A549 (cell line): ENCODE measurements around the gene ITPKB. TPM values are rescaled to one million over a fixed set of nuclear protein-coding genes. Genes with fewer than 3 reads are reported as not detected.
A peak's percentile ranks its signal among the peaks of the same experiment; 100 is the strongest.

Source experiments
- ATAC-seq, 2 experiments: fragments of 200-7000 bp in 1 of 2; fragments of >200 bp in 1 of 2; cut with Nextera tagmentation in 1 of 2; cut with Tn5 transposase in 1 of 2; 3 replicates each; pipeline versions ENCODE4 v1.8.0 to v1.9.1; 2018 to 2020; ENCODE audit warnings: mild to moderate bottlenecking in 1 of 2, moderate library complexity in 1 of 2
- CTCF ChIA-PET: fragments of 300-600 bp; sonication (Branson Sonifier 250); formaldehyde crosslinking; extraction: SDS; loops from one replicate; lab custom pipeline; 2021; ENCODE audit warnings: antibody characterized with exemption, inconsistent platforms; lab: Yijun Ruan, JAX
- POLR2A ChIA-PET: fragments of 350-600 bp; formaldehyde crosslinking; extraction: SDS; loops from one replicate; lab custom pipeline; 2021; ENCODE audit warnings: antibody characterized with exemption, inconsistent platforms; lab: Yijun Ruan, JAX
- DNase-seq, 2 experiments: peaks; one replicate each; pipeline versions ENCODE4 v3.0.0 to v3.0.0-alpha.2; 2011 to 2016; ENCODE audit warnings: low read depth in 1 of 2, low spot score in 1 of 2
- FAIRE-seq: peaks from 2 replicates; lab custom pipeline; 2011; peaks lifted over from hg19 to GRCh38; lab: Jason Lieb, UNC
- H3K27ac ChIP-seq, 2 experiments: fragments of >200 bp; sonication (Bioruptor Twin); formaldehyde crosslinking; 3 replicates each; pipeline ENCODE4 v1.5.1; 2016 to 2017
- H3K4me1 ChIP-seq: fragments of >200 bp; sonication (Bioruptor Twin); formaldehyde crosslinking; 3 replicates; pipeline ENCODE4 v1.6.1; 2016
- H3K4me2 ChIP-seq: fragments of >200 bp; sonication (Bioruptor Twin); formaldehyde crosslinking; 3 replicates; pipeline ENCODE4 v1.6.1; 2016
- H3K4me3 ChIP-seq: fragments of >200 bp; sonication (Bioruptor Twin); formaldehyde crosslinking; 3 replicates; pipeline ENCODE4 v1.5.1; 2016
- H3K9me3 ChIP-seq: fragments of >200 bp; sonication (Bioruptor Twin); formaldehyde crosslinking; 3 replicates; pipeline ENCODE4 v1.6.1; 2016
- BHLHE40 ChIP-seq: IDR thresholded peaks from 2 replicates; pipeline ENCODE4 v1.6.1; 2012; ENCODE audit warnings: low read depth, low read length, inconsistent platforms
- CBX8 ChIP-seq: fragments of 200-600 bp; sonication (generic); IDR thresholded peaks from 2 replicates; pipeline ENCODE4 v1.6.1; 2016
- CHD4 ChIP-seq: fragments of 200-600 bp; sonication (generic); IDR thresholded peaks from 2 replicates; pipeline ENCODE4 v1.6.1; 2016; ENCODE audit warnings: antibody characterized with exemption, mild to moderate bottlenecking, borderline replicate concordance
- ESRRA ChIP-seq: fragments of 150-350 bp; IDR thresholded peaks from 2 replicates; pipeline ENCODE4 v1.6.1; 2014; ENCODE audit warnings: mild to moderate bottlenecking, low read length, borderline replicate concordance
- GATA3 ChIP-seq: IDR thresholded peaks from 2 replicates; pipeline ENCODE4 v1.6.1; 2012; ENCODE audit warnings: borderline replicate concordance
- HEYL ChIP-seq: fragments of 250-450 bp; sonication (Bioruptor Pico); IDR thresholded peaks from 2 replicates; pipeline ENCODE4 v1.8.0; 2021; ENCODE audit warnings: mild to moderate bottlenecking, moderate library complexity
- HOXB13 ChIP-seq: fragments of 250-450 bp; sonication (Bioruptor Pico); IDR thresholded peaks from 2 replicates; pipeline ENCODE4 v1.5.0; 2020; ENCODE audit warnings: low read depth, mild to moderate bottlenecking, moderate library complexity
- HOXB5 ChIP-seq: fragments of 250-450 bp; sonication (Bioruptor Pico); IDR thresholded peaks from 2 replicates; pipeline ENCODE4 v1.5.0; 2020; ENCODE audit warnings: mild to moderate bottlenecking, moderate library complexity
- JUNB ChIP-seq: fragments of >200 bp; sonication (Bioruptor Twin); formaldehyde crosslinking; IDR thresholded peaks from 2 replicates; pipeline ENCODE4 v1.6.1; 2016
- NR3C1 ChIP-seq: fragments of >200 bp; sonication (Bioruptor Twin); formaldehyde crosslinking; IDR thresholded peaks from 3 replicates; pipeline ENCODE4 v1.6.1; 2017
- PBX3 ChIP-seq: IDR thresholded peaks from 2 replicates; pipeline ENCODE4 v1.6.1; 2012
- RAD21 ChIP-seq, 2 experiments: fragments of >200 bp in 1 of 2; sonication (Bioruptor Twin) in 1 of 2; formaldehyde crosslinking in 1 of 2; IDR thresholded peaks in 1 of 2; conservative IDR thresholded peaks in 1 of 2; 2 replicates in 1 of 2; 3 replicates in 1 of 2; pipeline ENCODE4 v1.6.1; 2012 to 2018; ENCODE audit warnings: inconsistent platforms in 1 of 2
- RARB ChIP-seq: fragments of 250-450 bp; sonication (Bioruptor Pico); IDR thresholded peaks from 2 replicates; pipeline ENCODE4 v1.8.0; 2021; ENCODE audit warnings: mild to moderate bottlenecking, moderate library complexity
- RCOR1 ChIP-seq: fragments of 150-350 bp; IDR thresholded peaks from 2 replicates; pipeline ENCODE4 v1.6.1; 2014; ENCODE audit warnings: antibody characterized with exemption, low read length, low read depth
- RFX5 ChIP-seq: fragments of 450-650 bp; IDR thresholded peaks from 2 replicates; pipeline ENCODE4 v1.7.1; 2014; ENCODE audit warnings: antibody characterized with exemption, mild to moderate bottlenecking, moderate library complexity
- SMC3 ChIP-seq: fragments of >200 bp; sonication (Bioruptor Twin); formaldehyde crosslinking; IDR thresholded peaks from 3 replicates; pipeline ENCODE4 v1.6.1; 2018; ENCODE audit warnings: inconsistent platforms
- ZSCAN20 ChIP-seq: fragments of 250-450 bp; sonication (Bioruptor Pico); IDR thresholded peaks from 2 replicates; pipeline ENCODE4 v1.8.0; 2022; ENCODE audit warnings: mild to moderate bottlenecking, moderate library complexity
- WGBS: methylation state at CpG from one replicate; pipeline ENCODE4 v1.1.6; 2017; ENCODE audit errors: missing lambda C conversion rate; 5-methylcytosine and 5-hydroxymethylcytosine counted together
- polyA plus RNA-seq, 4 experiments: library from polyadenylated mRNA; depleted of rRNA in 3 of 4; stranded (reverse); fragments of >200 nt; fragmentation: RNase III in 1 of 4; extraction: RNeasy Plus Mini Kit Qiagen cat#74134 plus additional on column Dnase treatment in 1 of 4; gene quantifications; 2 replicates in 3 of 4; 3 replicates in 1 of 4; pipeline ENCODE4 v1.2.3, GENCODE V29; 2011 to 2017
- TF ChIP-seq, protein P1 (sequence below): fragments of 250-450 bp; sonication (Bioruptor Pico); IDR thresholded peaks from 2 replicates; pipeline ENCODE4 v1.5.0; 2021; ENCODE audit warnings: mild to moderate bottlenecking, moderate library complexity, borderline replicate concordance
- TF ChIP-seq, protein P2 (sequence below): IDR thresholded peaks from 2 replicates; pipeline ENCODE4 v1.6.1; 2012
- TF ChIP-seq, protein P3 (sequence below): fragments of 450-650 bp; IDR thresholded peaks from 2 replicates; pipeline ENCODE4 v1.6.1; 2014; ENCODE audit warnings: antibody characterized with exemption
- TF ChIP-seq, protein P4 (sequence below): fragments of >200 bp; sonication (Bioruptor Twin); formaldehyde crosslinking; IDR thresholded peaks from 2 replicates; pipeline ENCODE4 v1.6.1; 2016
- TF ChIP-seq, protein P5 (sequence below): fragments of 150-350 bp; IDR thresholded peaks from 2 replicates; pipeline ENCODE4 v1.6.1; 2014; ENCODE audit warnings: low read depth, mild to moderate bottlenecking, low read length

The ITPKB gene
- polyA plus RNA-seq, 2 of the 4 experiments (the other 2 are of a cell fraction): 1.7 to 2.8 TPM

DNA sequence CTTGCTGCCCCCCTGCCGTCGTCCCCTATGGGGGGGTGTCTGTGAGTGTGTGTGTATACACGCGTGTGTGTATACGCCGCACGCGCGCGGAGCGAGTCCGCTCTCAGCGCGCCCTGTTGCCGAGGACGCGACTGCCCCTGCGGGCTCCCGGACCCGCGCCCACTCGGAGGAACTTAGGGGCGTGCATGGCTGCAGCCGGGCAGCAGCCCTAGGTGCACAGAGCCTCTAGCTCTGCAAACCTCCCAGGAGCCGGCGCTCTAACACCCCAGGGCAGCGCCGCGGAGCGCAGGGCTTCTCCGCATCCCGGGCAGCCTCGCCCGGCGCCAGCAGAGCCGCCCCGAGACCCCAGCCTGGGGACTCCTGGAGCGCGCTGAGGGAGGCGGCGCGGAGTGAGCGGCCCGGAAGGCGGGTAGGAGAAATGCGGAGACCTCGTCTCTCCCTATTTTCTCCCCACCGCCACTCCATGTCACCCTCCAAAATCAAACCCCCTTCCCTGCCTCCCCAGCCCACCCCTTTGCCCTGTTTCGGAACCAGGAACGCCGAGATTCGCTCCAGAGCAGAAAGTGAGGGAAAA lies 574 bp downstream of the ITPKB start (continued):
- no peak for TF ChIP-seq ESRRA

DNA sequence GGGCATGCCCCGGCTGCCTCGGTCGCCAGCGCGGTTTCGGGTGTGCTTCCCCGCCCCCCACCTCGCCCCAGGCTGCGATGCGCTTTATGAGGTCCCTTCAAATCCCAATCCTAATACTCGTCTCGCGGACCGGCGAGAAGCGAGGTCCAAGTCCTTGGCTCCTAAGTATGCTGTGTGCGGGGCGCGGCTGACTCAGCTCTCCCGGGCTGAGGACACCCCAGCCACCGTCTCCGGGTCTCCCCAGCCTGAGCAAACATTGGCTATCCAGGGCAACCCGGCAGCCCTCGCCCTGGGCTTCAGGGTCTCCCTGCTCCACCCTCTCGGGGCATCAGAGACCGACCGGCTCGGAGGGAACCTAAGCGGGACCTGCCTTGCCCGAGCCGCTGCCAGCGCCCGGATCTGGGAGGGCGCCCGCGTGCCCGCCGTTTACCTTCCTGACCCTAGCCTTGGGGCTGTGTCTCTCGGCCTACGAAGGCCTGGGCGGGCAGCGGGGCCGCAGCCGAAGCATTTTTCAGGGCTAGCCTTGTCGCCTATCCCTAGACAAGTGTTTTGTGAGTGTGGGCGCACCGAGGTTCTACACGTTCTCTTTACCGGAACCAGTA lies 1.2 kb downstream of the ITPKB start:
- Histone ChIP-seq H3K9me3 (no peaks in the 10 kb centered on the region; the same call in 2 of the 3 replicates), H3K4me2 (peak overlapping the region; percentile 99), H3K27ac (peak overlapping the region; percentile 80 to 91), H3K4me3 (peak overlapping the region; percentile 58), H3K4me1 (0 out of 3 replicates have a peak, but pooled peaks cover 5% of the 10 kb centered on the region)
- 49% methylated on average over 18 of the region's 49 CpGs for WGBS
- no peak for FAIRE-seq
- CTCF ChIA-PET: interaction anchor here (0.9 to 1.5 kb wide), 4 partner anchors 12 to 91 kb away, joined by 3 to 6 read pairs (median 4); no protein-coding TSS in a partner anchor
- POLR2A ChIA-PET: no interaction called here
- TF ChIP-seq HOXB5 (CRISPR knock-in tag) (no peak), RFX5 (no peak), NR3C1 (no peak), RCOR1 (no peak)
- TF ChIP-seq, protein P1, sequence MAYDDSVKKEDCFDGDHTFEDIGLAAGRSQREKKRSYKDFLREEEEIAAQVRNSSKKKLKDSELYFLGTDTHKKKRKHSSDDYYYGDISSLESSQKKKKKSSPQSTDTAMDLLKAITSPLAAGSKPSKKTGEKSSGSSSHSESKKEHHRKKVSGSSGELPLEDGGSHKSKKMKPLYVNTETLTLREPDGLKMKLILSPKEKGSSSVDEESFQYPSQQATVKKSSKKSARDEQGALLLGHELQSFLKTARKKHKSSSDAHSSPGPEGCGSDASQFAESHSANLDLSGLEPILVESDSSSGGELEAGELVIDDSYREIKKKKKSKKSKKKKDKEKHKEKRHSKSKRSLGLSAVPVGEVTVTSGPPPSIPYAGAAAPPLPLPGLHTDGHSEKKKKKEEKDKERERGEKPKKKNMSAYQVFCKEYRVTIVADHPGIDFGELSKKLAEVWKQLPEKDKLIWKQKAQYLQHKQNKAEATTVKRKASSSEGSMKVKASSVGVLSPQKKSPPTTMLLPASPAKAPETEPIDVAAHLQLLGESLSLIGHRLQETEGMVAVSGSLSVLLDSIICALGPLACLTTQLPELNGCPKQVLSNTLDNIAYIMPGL (CRISPR knock-in tag): no peak
- TF ChIP-seq, protein P2, sequence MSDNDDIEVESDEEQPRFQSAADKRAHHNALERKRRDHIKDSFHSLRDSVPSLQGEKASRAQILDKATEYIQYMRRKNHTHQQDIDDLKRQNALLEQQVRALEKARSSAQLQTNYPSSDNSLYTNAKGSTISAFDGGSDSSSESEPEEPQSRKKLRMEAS: peak; percentile 81; the same call in 1 of the 2 replicates
- TF ChIP-seq, protein P3, sequence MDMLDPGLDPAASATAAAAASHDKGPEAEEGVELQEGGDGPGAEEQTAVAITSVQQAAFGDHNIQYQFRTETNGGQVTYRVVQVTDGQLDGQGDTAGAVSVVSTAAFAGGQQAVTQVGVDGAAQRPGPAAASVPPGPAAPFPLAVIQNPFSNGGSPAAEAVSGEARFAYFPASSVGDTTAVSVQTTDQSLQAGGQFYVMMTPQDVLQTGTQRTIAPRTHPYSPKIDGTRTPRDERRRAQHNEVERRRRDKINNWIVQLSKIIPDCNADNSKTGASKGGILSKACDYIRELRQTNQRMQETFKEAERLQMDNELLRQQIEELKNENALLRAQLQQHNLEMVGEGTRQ: no peak
- TF ChIP-seq, protein P4, sequence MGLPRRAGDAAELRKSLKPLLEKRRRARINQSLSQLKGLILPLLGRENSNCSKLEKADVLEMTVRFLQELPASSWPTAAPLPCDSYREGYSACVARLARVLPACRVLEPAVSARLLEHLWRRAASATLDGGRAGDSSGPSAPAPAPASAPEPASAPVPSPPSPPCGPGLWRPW: no peak
- peak; percentile 75 to 83 for ATAC-seq
- DNase-seq: peak in 1 of 2 experiments; percentile 27

- WGBS: 94% methylated on average over 62 of the region's 89 CpGs
- no peak for ATAC-seq
- Histone ChIP-seq H3K4me1 (0 out of 3 replicates have a peak, but pooled peaks cover 5% of the 10 kb centered on the region), H3K4me3 (peak overlapping the region; percentile 58; the same call in 1 of the 3 replicates), H3K9me3 (no peaks in the 10 kb centered on the region), H3K4me2 (peak overlapping the region; percentile 99), H3K27ac (peak overlapping the region in 1 of 2 experiments; percentile 91; a peak in 4 of 6 replicates)
- no peak for FAIRE-seq
- DNase-seq: no peak
- POLR2A ChIA-PET: no interaction called here
- TF ChIP-seq HOXB13 (CRISPR knock-in tag): no peak
- TF ChIP-seq BHLHE40: no peak
- TF ChIP-seq RARB: no peak
- no peak for TF ChIP-seq JUNB
- TF ChIP-seq PBX3: no peak
- TF ChIP-seq SMC3: no peak
- TF ChIP-seq HEYL (CRISPR knock-in tag): no peak
- no peak for TF ChIP-seq NR3C1
- no peak for TF ChIP-seq RAD21 (conservative IDR thresholded peaks at IDR 0.05 in 1 of 2, IDR thresholded peaks at IDR 0.05 in 1 of 2)
- TF ChIP-seq ZSCAN20 (CRISPR knock-in tag): no peak
- TF ChIP-seq, protein P5, sequence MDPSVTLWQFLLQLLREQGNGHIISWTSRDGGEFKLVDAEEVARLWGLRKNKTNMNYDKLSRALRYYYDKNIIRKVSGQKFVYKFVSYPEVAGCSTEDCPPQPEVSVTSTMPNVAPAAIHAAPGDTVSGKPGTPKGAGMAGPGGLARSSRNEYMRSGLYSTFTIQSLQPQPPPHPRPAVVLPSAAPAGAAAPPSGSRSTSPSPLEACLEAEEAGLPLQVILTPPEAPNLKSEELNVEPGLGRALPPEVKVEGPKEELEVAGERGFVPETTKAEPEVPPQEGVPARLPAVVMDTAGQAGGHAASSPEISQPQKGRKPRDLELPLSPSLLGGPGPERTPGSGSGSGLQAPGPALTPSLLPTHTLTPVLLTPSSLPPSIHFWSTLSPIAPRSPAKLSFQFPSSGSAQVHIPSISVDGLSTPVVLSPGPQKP: no peak
- no peak for TF ChIP-seq CBX8
- TF ChIP-seq CHD4: no peak
- no peak for TF ChIP-seq GATA3
- CTCF ChIA-PET: interaction anchor here (0.6 to 1.3 kb wide), 2 partner anchors 12 to 102 kb away, joined by 3 read pairs; no protein-coding TSS in a partner anchor
Observed at GRCh38 chr1:226736908-226737818, 1.9 kb downstream of the ITPKB start.
